PC-3 (cell line): ENCODE data around the gene RGS7. TPM values are rescaled to one million over a fixed set of nuclear protein-coding genes. Genes with fewer than 3 reads are reported as not detected.

Experiments used
- ATAC-seq: fragments of 200-7000 bp; cut with Tn5 transposase; 2 replicates; pipeline ENCODE4 v1.9.1; 2020; ENCODE audit warnings: mild to moderate bottlenecking, moderate library complexity
- BruUV-seq: library from RNA; stranded (reverse); fragments of 400-500 nt; replicated peaks from 2 replicates; lab custom pipeline; 2021; lab: Mats Ljungman, UMichigan
- CTCF ChIA-PET: fragments of 300-600 bp; sonication (Branson Sonifier 250); formaldehyde crosslinking; loops from one replicate; lab custom pipeline; 2022; ENCODE audit warnings: antibody characterized with exemption; lab: Charles Lee
- POLR2A ChIA-PET: fragments of 300-600 bp; sonication (Branson Sonifier 250); formaldehyde crosslinking; loops from one replicate; lab custom pipeline; 2022; ENCODE audit warnings: antibody characterized with exemption; ENCODE audit not compliant: unreplicated experiment; lab: Charles Lee
- DNase-seq: peaks from one replicate; pipeline ENCODE4 v3.0.0-alpha.2; 2015
- H2AFZ ChIP-seq: fragments of 300-600 bp; sonication (generic); 2 replicates; pipeline ENCODE4 v1.6.0; 2016; ENCODE audit warnings: antibody characterized with exemption, low read length
- H3F3A ChIP-seq: fragments of 300-600 bp; sonication (generic); one replicate; pipeline ENCODE4 v1.6.0; 2017; ENCODE audit warnings: antibody characterized with exemption, low read length, control low read depth, mild to moderate bottlenecking; ENCODE audit not compliant: unreplicated experiment
- H3K27ac ChIP-seq: fragments of 300-600 bp; sonication (generic); 2 replicates; pipeline ENCODE4 v1.5.1; 2016; ENCODE audit warnings: mild to moderate bottlenecking, low read length
- H3K27me3 ChIP-seq: fragments of 300-600 bp; sonication (generic); 2 replicates; pipeline ENCODE4 v1.6.1; 2016; ENCODE audit warnings: low read length, mixed read lengths
- H3K36me3 ChIP-seq: fragments of 300-600 bp; sonication (generic); 2 replicates; pipeline ENCODE4 v1.6.1; 2016; ENCODE audit warnings: low read depth, mixed run types, low read length, mixed read lengths
- H3K4me1 ChIP-seq: fragments of 300-600 bp; sonication (generic); 2 replicates; pipeline ENCODE4 v1.5.1; 2016; ENCODE audit warnings: low read length; ENCODE audit not compliant: insufficient read depth
- H3K4me2 ChIP-seq: fragments of 300-600 bp; sonication (generic); 2 replicates; pipeline ENCODE4 v1.6.0; 2016; ENCODE audit warnings: low read length
- H3K4me3 ChIP-seq: fragments of 300-600 bp; sonication (generic); 2 replicates; pipeline ENCODE4 v1.5.1; 2016; ENCODE audit warnings: mild to moderate bottlenecking, low read length, mixed read lengths
- H3K79me2 ChIP-seq: fragments of 300-600 bp; sonication (generic); 2 replicates; pipeline ENCODE4 v1.6.1; 2017; ENCODE audit warnings: low read length, mixed read lengths
- H3K9ac ChIP-seq: fragments of 300-600 bp; sonication (generic); 2 replicates; pipeline ENCODE4 v1.6.0; 2016; ENCODE audit warnings: mild to moderate bottlenecking, low read length
- H3K9me2 ChIP-seq: fragments of 300-600 bp; sonication (generic); replicated peaks from 2 replicates; pipeline ENCODE4 v1.6.1; 2016; ENCODE audit warnings: mixed run types, low read length, mixed read lengths
- H3K9me3 ChIP-seq: fragments of 300-600 bp; sonication (generic); 2 replicates; pipeline ENCODE4 v1.6.1; 2016; ENCODE audit warnings: low read length, mixed read lengths
- H4K20me1 ChIP-seq: fragments of 300-600 bp; sonication (generic); 2 replicates; pipeline ENCODE4 v1.6.1; 2016; ENCODE audit warnings: low read length, mixed read lengths
- CTCF ChIP-seq: fragments of 300-600 bp; sonication (generic); conservative IDR thresholded peaks from 2 replicates; pipeline ENCODE4 v1.5.1; 2017; ENCODE audit warnings: antibody characterized with exemption, low read depth, mild to moderate bottlenecking, low read length
- EZH2 ChIP-seq: fragments of 300-600 bp; sonication (generic); IDR thresholded peaks from one replicate; pipeline ENCODE4 v1.6.1; 2017; ENCODE audit warnings: antibody characterized with exemption, mild to moderate bottlenecking, low read length; ENCODE audit not compliant: unreplicated experiment
- EZH2phosphoT487 ChIP-seq: fragments of 300-600 bp; sonication (generic); IDR thresholded peaks from 2 replicates; pipeline ENCODE4 v1.6.1; 2018; ENCODE audit warnings: mild to moderate bottlenecking, antibody characterized with exemption, low read length, borderline replicate concordance
- intact Hi-C: fragments of 100-400 bp; cut with micrococcal nuclease; formaldehyde crosslinking; loops from 2 replicates; pipeline ENCODE4 v1.9.0; 2023
- total RNA-seq: library from RNA; depleted of rRNA; stranded (reverse); fragments of >200 nt; gene quantifications from 2 replicates; pipeline ENCODE4 v1.2.3, GENCODE V29; 2014

RGS7 gene
- total RNA-seq, 1 experiment from 2014 or later: 0.15 TPM

DNA sequence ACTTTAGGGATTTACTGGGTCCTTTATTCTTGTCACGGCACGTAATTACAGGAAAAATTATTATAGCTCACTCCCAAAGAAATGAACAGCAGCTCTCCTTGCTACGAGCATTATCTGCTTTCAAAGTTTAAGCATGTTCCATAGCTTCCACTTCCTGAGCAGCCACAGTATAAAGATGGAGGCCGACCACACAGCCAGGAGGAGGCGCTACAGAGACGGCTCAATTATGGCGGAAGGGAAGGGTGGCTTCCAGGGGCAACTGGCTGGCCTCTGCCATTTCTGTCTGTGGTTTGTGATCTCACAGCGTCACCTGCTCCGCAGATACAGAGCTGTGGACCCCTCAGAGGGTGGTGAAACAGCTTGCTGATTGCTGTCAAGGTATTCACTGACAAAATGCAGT lies 532.8 kb downstream of the RGS7 start:
- H3K79me2 ChIP-seq: no peaks in the 10 kb centered on the region
- no peak overlapping the region for H3K27ac ChIP-seq
- peak; percentile 46; the same call in 1 of the 2 replicates for TF ChIP-seq CTCF
- TF ChIP-seq EZH2: no peak
- no peak for TF ChIP-seq EZH2phosphoT487
- H4K20me1 ChIP-seq: no peaks in the 10 kb centered on the region
- intact Hi-C loops: loop anchor here (10.0 kb wide), 1 partner anchor 309 kb away; no protein-coding TSS in a partner anchor
- H2AFZ ChIP-seq: no peak overlapping the region
- H3K4me1 ChIP-seq: no peaks in the 10 kb centered on the region
- no peaks in the 10 kb centered on the region for H3K27me3 ChIP-seq
- no peaks in the 10 kb centered on the region for H3F3A ChIP-seq
- BruUV-seq: no TSS peak
- no peaks in the 10 kb centered on the region for H3K9me2 ChIP-seq
- H3K4me3 ChIP-seq: no peak overlapping the region
- no peak overlapping the region for H3K4me2 ChIP-seq
- ChIA-PET POLR2A (no interaction called here), CTCF (no interaction called here)
- DNase-seq (no peak), ATAC-seq (no peak)
- H3K9ac ChIP-seq: no peak overlapping the region
- H3K9me3 ChIP-seq: no peaks in the 10 kb centered on the region
- H3K36me3 ChIP-seq: no peaks in the 10 kb centered on the region

DNA sequence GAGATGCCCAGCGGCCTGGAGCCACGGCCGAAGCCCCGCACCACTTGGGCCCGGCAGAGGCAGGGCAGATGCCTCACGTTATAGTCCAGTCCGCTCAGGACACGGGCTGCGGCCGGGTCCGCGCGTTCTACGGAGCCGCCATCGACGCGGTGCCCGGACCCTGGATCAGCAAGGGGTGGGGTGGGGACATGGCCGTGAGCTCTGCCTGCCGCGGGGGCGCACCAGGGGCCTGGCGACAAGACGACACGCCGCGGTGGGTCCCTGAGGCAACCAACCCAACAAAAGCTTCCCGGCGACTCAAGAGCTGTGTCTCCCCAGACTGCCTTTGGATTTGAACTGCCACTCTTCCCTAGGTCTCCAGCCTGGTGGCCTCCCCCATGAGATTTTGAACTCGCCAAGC lies 533.6 kb downstream of the RGS7 start:
- no peak overlapping the region for H3K4me2 ChIP-seq
- H3K27me3 ChIP-seq: no peaks in the 10 kb centered on the region
- no peaks in the 10 kb centered on the region for H3K36me3 ChIP-seq
- H3K9ac ChIP-seq: no peak overlapping the region
- no peak overlapping the region for H2AFZ ChIP-seq
- DNase-seq: no peak
- no peaks in the 10 kb centered on the region for H3K9me2 ChIP-seq
- no peak for ATAC-seq
- CTCF ChIA-PET: no interaction called here
- no peaks in the 10 kb centered on the region for H3K79me2 ChIP-seq
- no peak overlapping the region for H3K27ac ChIP-seq
- no peaks in the 10 kb centered on the region for H3K9me3 ChIP-seq
- no peak overlapping the region for H3K4me3 ChIP-seq
- POLR2A ChIA-PET: no interaction called here
- no peaks in the 10 kb centered on the region for H3F3A ChIP-seq
- no TSS peak for BruUV-seq
- TF ChIP-seq CTCF: no peak
- TF ChIP-seq EZH2: no peak
- TF ChIP-seq EZH2phosphoT487: no peak
- intact Hi-C loops: loop anchor here (10.0 kb wide), 1 partner anchor 309 kb away; no protein-coding TSS in a partner anchor
- no peaks in the 10 kb centered on the region for H3K4me1 ChIP-seq
- H4K20me1 ChIP-seq: no peaks in the 10 kb centered on the region

DNA sequence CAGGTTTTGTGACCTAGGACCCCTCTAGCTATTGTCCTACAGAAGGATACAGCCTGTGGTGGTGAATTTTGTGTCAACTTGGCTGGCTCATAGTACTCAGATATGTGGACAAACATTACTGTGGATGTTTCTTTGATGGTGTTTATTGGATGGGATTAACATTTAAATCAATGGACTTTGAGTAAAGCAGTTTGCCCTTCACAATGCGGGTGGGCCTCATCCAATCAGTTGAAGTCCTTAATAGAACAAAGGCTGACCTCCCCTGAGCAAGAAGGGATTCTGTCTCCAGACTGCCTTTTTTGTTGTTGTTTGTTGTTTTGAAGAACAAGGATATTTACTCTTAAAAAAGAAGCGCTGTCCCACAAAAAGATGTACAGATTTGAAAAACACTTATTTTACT lies 535.1 kb downstream of the RGS7 start:
- Histone ChIP-seq H4K20me1 (no peaks in the 10 kb centered on the region), H3K9me3 (no peaks in the 10 kb centered on the region), H3K4me2 (no peak overlapping the region), H3K9me2 (no peaks in the 10 kb centered on the region), H3K79me2 (no peaks in the 10 kb centered on the region), H3K27ac (no peak overlapping the region), H2AFZ (no peak overlapping the region), H3K36me3 (no peaks in the 10 kb centered on the region), H3K4me3 (no peak overlapping the region), H3K27me3 (no peaks in the 10 kb centered on the region), H3F3A (no peaks in the 10 kb centered on the region), H3K9ac (no peak overlapping the region), H3K4me1 (no peaks in the 10 kb centered on the region)
- no peak for TF ChIP-seq EZH2
- no peak for TF ChIP-seq EZH2phosphoT487
- no peak for TF ChIP-seq CTCF
- DNase-seq (no peak), ATAC-seq (no peak)
- ChIA-PET CTCF (no interaction called here), POLR2A (no interaction called here)
- BruUV-seq: no TSS peak
- intact Hi-C loops: loop anchor here (10.0 kb wide), 1 partner anchor 307 kb away; no protein-coding TSS in a partner anchor
